Lower lobe of right lung (tissue), 2 donors: ENCODE results near the gene SPAG17. TPM values are rescaled to one million over a fixed set of nuclear protein-coding genes. Genes with fewer than 3 reads are reported as not detected.

Experiments used
- ATAC-seq, 2 donors: fragments of 200-7000 bp; cut with Tn5 transposase; one replicate each; pipeline ENCODE4 v1.9.1; 2020 to 2022; ENCODE audit warnings: mild to moderate bottlenecking in 2 of 2, moderate library complexity in 2 of 2
- DNase-seq: peaks from one replicate; pipeline ENCODE4 v3.0.0-alpha.2; 2020
- H3K27ac ChIP-seq: fragments of 200-600 bp; one replicate; pipeline ENCODE4 v1.8.0; 2022
- H3K27me3 ChIP-seq: fragments of 200-600 bp; one replicate; pipeline ENCODE4 v1.8.0; 2022; ENCODE audit warnings: low read depth
- H3K36me3 ChIP-seq: fragments of 200-600 bp; one replicate; pipeline ENCODE4 v1.8.0; 2022; ENCODE audit warnings: mild to moderate bottlenecking
- H3K4me1 ChIP-seq: fragments of 200-600 bp; one replicate; pipeline ENCODE4 v1.8.0; 2022
- H3K4me3 ChIP-seq: fragments of 200-600 bp; one replicate; pipeline ENCODE4 v1.8.0; 2022; ENCODE audit warnings: mild to moderate bottlenecking
- H3K9me3 ChIP-seq: fragments of 200-600 bp; one replicate; pipeline ENCODE4 v1.8.0; 2022
- intact Hi-C: fragments of 100-400 bp; cut with DNase I; formaldehyde crosslinking; loops from one replicate; pipeline ENCODE4 v1.11.0; 2022
- total RNA-seq: library from RNA; stranded (reverse); fragmentation: NEBNext Ultra II Directional; extraction: Animal tissue kit (Norgen Biotek cat#: 25700); gene quantifications from one replicate; pipeline ENCODE4 v1.2.1, GENCODE V29; 2021
- TF ChIP-seq, protein P1 (sequence below): fragments of 200-600 bp; IDR thresholded peaks from one replicate; pipeline ENCODE4 v1.8.0; 2022; ENCODE audit warnings: antibody characterized with exemption, mild to moderate bottlenecking
- donor health status: DM: no; HTN: yes; CAD: no; lungs with severe emphysema.

Gene SPAG17
- total RNA-seq, 1 donor from 2014 or later, result 9.9 TPM

DNA sequence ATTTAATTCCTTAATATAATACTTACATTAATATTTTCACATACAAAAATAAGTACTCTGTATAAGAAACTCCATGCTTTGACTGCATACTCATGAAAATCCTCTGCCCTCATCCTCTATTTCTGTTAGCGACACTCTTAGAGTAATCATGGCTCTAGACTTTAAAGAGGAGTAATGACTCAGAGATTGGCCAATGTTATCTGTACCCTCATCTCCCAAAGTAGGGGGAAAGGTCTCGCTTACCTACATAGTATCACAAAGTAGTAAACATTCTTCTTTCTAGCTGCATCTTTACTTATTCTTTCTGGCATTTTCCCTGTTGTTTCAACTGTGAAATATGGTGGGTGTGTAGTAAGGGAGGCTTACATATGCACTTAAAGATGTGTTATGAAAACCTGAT, 29.8 kb upstream of the SPAG17 start:
- TF ChIP-seq, protein P1, sequence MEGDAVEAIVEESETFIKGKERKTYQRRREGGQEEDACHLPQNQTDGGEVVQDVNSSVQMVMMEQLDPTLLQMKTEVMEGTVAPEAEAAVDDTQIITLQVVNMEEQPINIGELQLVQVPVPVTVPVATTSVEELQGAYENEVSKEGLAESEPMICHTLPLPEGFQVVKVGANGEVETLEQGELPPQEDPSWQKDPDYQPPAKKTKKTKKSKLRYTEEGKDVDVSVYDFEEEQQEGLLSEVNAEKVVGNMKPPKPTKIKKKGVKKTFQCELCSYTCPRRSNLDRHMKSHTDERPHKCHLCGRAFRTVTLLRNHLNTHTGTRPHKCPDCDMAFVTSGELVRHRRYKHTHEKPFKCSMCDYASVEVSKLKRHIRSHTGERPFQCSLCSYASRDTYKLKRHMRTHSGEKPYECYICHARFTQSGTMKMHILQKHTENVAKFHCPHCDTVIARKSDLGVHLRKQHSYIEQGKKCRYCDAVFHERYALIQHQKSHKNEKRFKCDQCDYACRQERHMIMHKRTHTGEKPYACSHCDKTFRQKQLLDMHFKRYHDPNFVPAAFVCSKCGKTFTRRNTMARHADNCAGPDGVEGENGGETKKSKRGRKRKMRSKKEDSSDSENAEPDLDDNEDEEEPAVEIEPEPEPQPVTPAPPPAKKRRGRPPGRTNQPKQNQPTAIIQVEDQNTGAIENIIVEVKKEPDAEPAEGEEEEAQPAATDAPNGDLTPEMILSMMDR, result no peak
- H3K4me3 ChIP-seq, result no peak overlapping the region
- H3K4me1 ChIP-seq, result no peaks in the 10 kb centered on the region
- no peaks in the 10 kb centered on the region for H3K9me3 ChIP-seq
- no peaks in the 10 kb centered on the region for H3K27me3 ChIP-seq
- no peak for DNase-seq
- ATAC-seq, result no peak
- intact Hi-C loops, result no loop called here
- no peak overlapping the region for H3K27ac ChIP-seq
- no peaks in the 10 kb centered on the region for H3K36me3 ChIP-seq

DNA sequence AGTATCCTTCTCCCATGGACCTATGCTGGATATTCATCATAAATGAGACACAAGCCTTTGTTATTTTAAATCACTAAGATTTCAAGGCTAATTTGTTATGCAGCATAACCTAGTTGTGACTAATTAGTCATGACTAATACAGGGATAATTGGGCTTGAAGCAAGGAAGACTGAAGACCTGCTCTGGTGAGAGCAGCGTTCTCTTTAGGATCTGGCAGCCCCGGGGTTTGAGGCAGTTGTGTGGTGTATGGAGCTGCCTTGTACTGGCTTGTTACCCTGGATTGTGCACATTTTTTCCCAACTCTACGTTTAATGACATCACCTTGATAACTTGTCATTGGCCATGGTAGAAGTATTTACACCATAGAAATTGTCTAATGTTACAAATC, 25.7 kb upstream of the SPAG17 start:
- Histone ChIP-seq H3K9me3 (no peaks in the 10 kb centered on the region), H3K4me1 (no peaks in the 10 kb centered on the region), H3K27ac (no peak overlapping the region), H3K27me3 (no peaks in the 10 kb centered on the region), H3K4me3 (no peak overlapping the region), H3K36me3 (no peaks in the 10 kb centered on the region)
- ATAC-seq (no peak), DNase-seq (no peak)
- intact Hi-C loops, result no loop called here
- TF ChIP-seq, protein P1, result no peak

DNA sequence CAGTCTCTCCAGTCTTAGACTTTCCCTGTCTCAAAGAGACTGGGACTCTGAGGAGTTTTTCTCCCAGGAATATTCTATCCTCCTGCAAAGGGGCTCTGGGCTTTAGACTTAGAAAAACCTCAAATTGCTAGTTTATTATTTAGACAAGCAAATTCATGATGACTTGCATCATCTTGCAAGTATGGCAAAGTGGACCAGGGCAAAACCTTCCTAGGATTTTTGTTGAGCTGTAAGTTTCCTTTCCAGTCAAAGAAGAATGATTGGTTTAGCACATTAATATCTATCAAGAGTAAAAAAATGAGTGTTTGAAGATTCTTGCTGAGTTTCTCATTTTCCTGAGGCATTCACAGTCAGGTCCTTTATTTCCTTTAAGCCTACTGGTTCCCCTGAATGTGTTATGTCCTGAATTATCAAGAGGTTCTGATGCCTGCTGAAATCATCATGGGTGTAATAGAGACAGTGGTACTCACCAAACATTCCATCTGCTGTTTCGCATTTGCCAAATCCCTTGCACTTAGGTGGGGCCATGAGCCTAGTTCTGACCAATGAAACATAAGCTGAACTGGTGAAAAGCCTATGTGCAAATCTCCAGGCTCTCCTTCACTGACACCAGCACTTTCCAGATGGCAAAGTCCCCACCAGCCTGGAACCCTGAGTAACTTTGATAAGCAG, 25.2 kb upstream of the SPAG17 start:
- TF ChIP-seq, protein P1, result no peak
- Histone ChIP-seq H3K27me3 (no peaks in the 10 kb centered on the region), H3K27ac (no peak overlapping the region), H3K4me1 (no peaks in the 10 kb centered on the region), H3K36me3 (no peaks in the 10 kb centered on the region), H3K4me3 (no peak overlapping the region), H3K9me3 (no peaks in the 10 kb centered on the region)
- intact Hi-C loops, result no loop called here
- no peak for ATAC-seq
- no peak for DNase-seq

DNA sequence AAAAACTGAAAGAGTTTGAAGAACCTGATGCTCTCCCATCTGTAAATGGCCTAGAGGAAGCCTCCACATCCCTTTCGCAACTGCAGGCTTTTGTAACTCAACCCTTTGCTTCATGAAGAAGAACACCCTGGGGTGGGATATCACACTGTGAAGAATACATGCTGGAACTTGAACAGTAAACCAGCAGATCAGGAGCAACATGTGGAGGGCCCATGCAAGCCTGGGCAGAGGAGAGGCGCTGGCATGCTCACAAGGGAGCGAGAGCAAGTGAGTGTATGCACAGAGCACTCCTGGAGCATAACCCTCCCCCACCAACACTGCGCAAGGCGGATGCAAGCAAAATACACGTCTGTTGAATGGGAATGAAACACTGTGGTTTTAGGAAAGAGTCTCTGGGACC, 24.6 kb upstream of the SPAG17 start:
- H3K4me1 ChIP-seq, result no peaks in the 10 kb centered on the region
- intact Hi-C loops, result no loop called here
- ATAC-seq (no peak), DNase-seq (no peak)
- no peaks in the 10 kb centered on the region for H3K27me3 ChIP-seq
- TF ChIP-seq, protein P1, result no peak
- H3K36me3 ChIP-seq, result no peaks in the 10 kb centered on the region
- H3K9me3 ChIP-seq, result no peaks in the 10 kb centered on the region
- no peak overlapping the region for H3K27ac ChIP-seq
- H3K4me3 ChIP-seq, result no peak overlapping the region

DNA sequence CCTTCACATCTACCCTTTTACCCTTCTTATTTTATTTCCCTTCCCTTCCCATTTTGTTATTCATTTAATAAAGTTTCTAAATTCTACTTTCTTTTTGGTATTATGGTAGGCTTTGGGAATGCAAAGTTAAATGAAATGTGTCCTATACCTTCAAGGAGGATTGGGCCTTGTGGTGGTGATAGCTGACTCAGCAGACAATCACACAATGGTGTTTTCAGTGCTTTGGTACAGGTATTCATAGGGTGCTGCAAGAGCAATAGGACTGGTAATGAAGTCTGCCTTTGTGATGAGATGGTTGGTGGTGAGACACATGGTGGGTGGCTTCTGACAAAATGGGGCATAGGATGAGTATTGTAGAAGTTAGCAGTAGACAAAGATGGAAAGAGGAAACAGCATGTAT, 21.9 kb upstream of the SPAG17 start:
- Histone ChIP-seq H3K4me1 (no peaks in the 10 kb centered on the region), H3K9me3 (no peaks in the 10 kb centered on the region), H3K36me3 (no peaks in the 10 kb centered on the region), H3K27me3 (no peaks in the 10 kb centered on the region), H3K4me3 (no peak overlapping the region), H3K27ac (no peak overlapping the region)
- ATAC-seq (no peak), DNase-seq (no peak)
- TF ChIP-seq, protein P1, result no peak
- intact Hi-C loops, result no loop called here
